Activated CD4-positive, alpha-beta memory T cell treated with anti-CD3 and anti-CD28 coated beads for 36 hours (primary cell): ENCODE data around the gene SCNN1B. TPM values are rescaled to one million over a fixed set of nuclear protein-coding genes. Genes with fewer than 3 reads are reported as not detected.
"Not testable (repeated sequence)": the region's sequence is repeated elsewhere in the genome, so short reads cannot be mapped to it uniquely, and the experiment has no call there.

Source experiments
- CTCF ChIA-PET: fragments of 350-600 bp; sonication (Branson Sonifier 250); formaldehyde crosslinking; loops from one replicate; lab custom pipeline; 2021; ENCODE audit warnings: antibody characterized with exemption, inconsistent platforms; lab: Charles Lee
- POLR2A ChIA-PET: fragments of 350-600 bp; sonication (Branson Sonifier 250); formaldehyde crosslinking; loops from one replicate; lab custom pipeline; 2021; ENCODE audit warnings: antibody characterized with exemption; lab: Charles Lee
- DNase-seq: peaks from one replicate; pipeline ENCODE4 v3.0.0-alpha.2; 2020
- H3K27ac Mint-ChIP-seq: one replicate; pipeline ENCODE4 v1.8.0; 2021; ENCODE audit warnings: mixed read lengths
- H3K27me3 Mint-ChIP-seq: one replicate; pipeline ENCODE4 v1.8.0; 2021; ENCODE audit warnings: mixed read lengths
- H3K36me3 Mint-ChIP-seq: one replicate; pipeline ENCODE4 v1.8.0; 2021; ENCODE audit warnings: mixed read lengths
- H3K4me1 Mint-ChIP-seq: one replicate; pipeline ENCODE4 v1.8.0; 2021; ENCODE audit warnings: low read depth, mixed read lengths
- H3K4me3 Mint-ChIP-seq: one replicate; pipeline ENCODE4 v1.8.0; 2021; ENCODE audit warnings: mild to moderate bottlenecking, mixed read lengths
- H3K9me3 Mint-ChIP-seq: one replicate; pipeline ENCODE4 v1.8.0; 2021; ENCODE audit warnings: mixed read lengths
- intact Hi-C: fragments of 100-400 bp; cut with micrococcal nuclease; formaldehyde crosslinking; loops from one replicate; pipeline ENCODE4 v1.15.1; 2023
- total RNA-seq, 2 experiments: library from RNA; stranded (reverse); gene quantifications; one replicate each; pipeline ENCODE4 v1.2.3, GENCODE V29; 2021

Gene SCNN1B
- total RNA-seq, 2 experiments from 2014 or later = not detected

DNA sequence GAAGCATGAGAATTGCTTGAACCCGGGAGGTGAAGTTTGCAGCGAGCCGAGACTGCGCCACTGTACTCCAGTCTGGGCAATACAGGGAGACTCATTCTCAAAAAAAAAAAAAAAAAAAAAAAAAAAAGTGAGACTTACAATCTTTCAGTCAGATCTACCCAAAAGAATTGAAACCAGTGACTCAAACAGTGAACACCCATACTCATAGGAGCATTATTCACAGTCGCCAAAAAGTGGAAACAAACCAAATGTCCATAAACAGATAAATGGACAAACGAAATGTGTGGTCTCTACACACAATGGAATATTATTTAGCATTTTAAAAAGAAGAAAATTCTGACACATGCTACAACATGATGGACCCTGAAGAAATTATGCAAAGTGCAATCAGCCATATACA lies 9.1 kb upstream of the SCNN1B start:
- ChIA-PET CTCF (interaction anchor here (1.7 kb wide), 1 partner anchor 142 kb away, joined by 9 read pairs; no protein-coding TSS in a partner anchor), POLR2A (no interaction called here)
- peaks cover 18% of the 10 kb centered on the region for H3K27me3 Mint-ChIP-seq
- intact Hi-C loops = no loop called here
- no peak overlapping the region for H3K4me3 Mint-ChIP-seq
- H3K4me1 Mint-ChIP-seq = peaks cover 2% of the 10 kb centered on the region
- DNase-seq = no peak
- H3K27ac Mint-ChIP-seq = no peak overlapping the region
- no peaks in the 10 kb centered on the region for H3K36me3 Mint-ChIP-seq
- H3K9me3 Mint-ChIP-seq = no peaks in the 10 kb centered on the region

DNA sequence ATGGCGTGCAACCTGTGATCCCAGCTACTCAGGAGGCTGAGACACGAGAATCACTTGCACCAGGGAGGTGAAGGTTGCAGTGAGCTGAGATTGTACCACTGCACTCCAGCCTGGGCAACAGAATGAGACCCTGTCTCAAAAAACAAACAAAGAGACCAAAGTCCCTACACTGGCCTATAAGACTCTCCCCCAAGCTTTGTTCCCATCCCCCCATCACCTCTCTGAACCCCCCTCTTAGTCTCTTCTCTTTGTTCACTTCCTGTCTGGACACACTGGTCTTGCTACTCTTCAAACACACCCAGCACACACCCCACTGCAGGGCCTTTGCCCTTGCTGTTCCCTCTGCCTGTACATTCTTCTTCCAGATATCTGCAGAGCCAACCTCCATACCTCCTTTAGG lies 7.8 kb upstream of the SCNN1B start:
- ChIA-PET CTCF (interaction anchor here (0.6 to 1.7 kb wide), 2 partner anchors 117 to 141 kb away, joined by 5 to 9 read pairs; no protein-coding TSS in a partner anchor), POLR2A (no interaction called here)
- Mint-ChIP-seq H3K36me3 (no peaks in the 10 kb centered on the region), H3K4me3 (no peak overlapping the region), H3K4me1 (peaks cover 2% of the 10 kb centered on the region), H3K9me3 (no peaks in the 10 kb centered on the region), H3K27ac (no peak overlapping the region), H3K27me3 (peaks cover 23% of the 10 kb centered on the region)
- no peak for DNase-seq
- intact Hi-C loops = no loop called here

DNA sequence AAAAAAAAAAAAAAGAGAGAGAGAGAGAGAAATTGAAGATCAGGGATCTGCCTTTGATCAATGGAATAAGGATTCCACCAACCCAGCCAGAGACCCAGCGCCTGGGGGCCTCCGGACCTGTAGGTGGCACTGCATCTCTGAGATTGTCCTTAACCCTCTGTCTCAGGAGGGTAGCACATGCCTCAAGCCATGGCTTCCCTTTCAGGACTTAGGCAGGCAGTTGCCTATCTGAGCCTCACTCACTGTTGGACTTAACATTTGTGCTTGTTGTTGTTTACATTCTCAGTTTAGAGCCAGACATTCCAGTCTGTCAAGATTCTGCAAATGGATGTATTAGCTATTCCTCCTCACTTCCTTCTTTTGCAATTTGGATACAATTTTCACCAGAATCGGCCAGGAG lies 5.1 kb upstream of the SCNN1B start:
- CTCF ChIA-PET = interaction anchor here (1.0 kb wide), 1 partner anchor 137 kb away, joined by 3 read pairs; no protein-coding TSS in a partner anchor
- POLR2A ChIA-PET = no interaction called here
- intact Hi-C loops = no loop called here
- H3K9me3 Mint-ChIP-seq = no peaks in the 10 kb centered on the region
- no peak overlapping the region for H3K4me3 Mint-ChIP-seq
- H3K36me3 Mint-ChIP-seq = no peaks in the 10 kb centered on the region
- H3K27ac Mint-ChIP-seq = no peak overlapping the region
- DNase-seq = peak; percentile 35
- peaks cover 37% of the 10 kb centered on the region for H3K27me3 Mint-ChIP-seq
- H3K4me1 Mint-ChIP-seq = peaks cover 5% of the 10 kb centered on the region

GRCh38 chr16:23298290-23298915 lies 3.7 kb upstream of the SCNN1B start:
- Mint-ChIP-seq H3K27me3 (peaks cover 43% of the 10 kb centered on the region), H3K27ac (no peak overlapping the region), H3K4me1 (peaks cover 6% of the 10 kb centered on the region), H3K4me3 (no peak overlapping the region), H3K36me3 (no peaks in the 10 kb centered on the region), H3K9me3 (no peaks in the 10 kb centered on the region)
- DNase-seq = no peak
- intact Hi-C loops = no loop called here
- CTCF ChIA-PET = interaction anchor here (1.0 kb wide), 1 partner anchor 136 kb away, joined by 3 read pairs; no protein-coding TSS in a partner anchor
- POLR2A ChIA-PET = no interaction called here

GRCh38 chr16:23299815-23300214 lies 2.3 kb upstream of the SCNN1B start:
- DNase-seq, CTCF ChIA-PET, intact Hi-C loops, H3K9me3 Mint-ChIP-seq, H3K36me3 Mint-ChIP-seq, H3K4me3 Mint-ChIP-seq, H3K27ac Mint-ChIP-seq, H3K4me1 Mint-ChIP-seq, POLR2A ChIA-PET: not testable (repeated sequence)
- H3K27me3 Mint-ChIP-seq = peaks cover 45% of the 10 kb centered on the region

- Mint-ChIP-seq H3K27ac (no peak overlapping the region), H3K4me1 (peaks cover 6% of the 10 kb centered on the region), H3K36me3 (no peaks in the 10 kb centered on the region), H3K4me3 (no peak overlapping the region), H3K27me3 (peaks cover 36% of the 10 kb centered on the region), H3K9me3 (no peaks in the 10 kb centered on the region)
- ChIA-PET CTCF (no interaction called here), POLR2A (no interaction called here)
- intact Hi-C loops = no loop called here
- DNase-seq = no peak
These were observed 654 bp upstream of the SCNN1B start for GRCh38 chr16:23301251-23302044.

DNA sequence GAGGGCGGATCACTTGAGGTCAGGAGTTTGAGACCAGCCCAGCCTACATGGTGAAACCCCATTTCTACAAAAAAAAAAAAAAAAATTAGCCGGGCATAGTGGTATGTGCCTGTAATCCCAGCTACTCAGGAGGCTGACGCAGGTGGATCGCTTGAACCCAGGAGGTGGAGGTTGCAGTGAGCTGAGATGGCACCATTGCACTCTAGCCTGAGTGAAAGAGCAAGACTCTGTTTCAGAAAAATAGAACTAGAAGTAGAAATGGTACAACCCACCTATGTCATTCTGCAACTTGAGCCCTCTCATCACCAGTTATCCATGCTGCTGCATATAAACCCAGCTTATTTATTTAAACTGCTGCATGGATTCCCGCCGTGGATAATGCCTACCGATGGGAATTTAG lies 1.6 kb downstream of the SCNN1B start:
- H3K4me3 Mint-ChIP-seq = no peak overlapping the region
- DNase-seq = no peak
- peaks cover 35% of the 10 kb centered on the region for H3K27me3 Mint-ChIP-seq
- H3K36me3 Mint-ChIP-seq = no peaks in the 10 kb centered on the region
- H3K4me1 Mint-ChIP-seq = peaks cover 6% of the 10 kb centered on the region
- no peak overlapping the region for H3K27ac Mint-ChIP-seq
- intact Hi-C loops = no loop called here
- CTCF ChIA-PET = no interaction called here
- H3K9me3 Mint-ChIP-seq = no peaks in the 10 kb centered on the region
- POLR2A ChIA-PET = no interaction called here

DNA sequence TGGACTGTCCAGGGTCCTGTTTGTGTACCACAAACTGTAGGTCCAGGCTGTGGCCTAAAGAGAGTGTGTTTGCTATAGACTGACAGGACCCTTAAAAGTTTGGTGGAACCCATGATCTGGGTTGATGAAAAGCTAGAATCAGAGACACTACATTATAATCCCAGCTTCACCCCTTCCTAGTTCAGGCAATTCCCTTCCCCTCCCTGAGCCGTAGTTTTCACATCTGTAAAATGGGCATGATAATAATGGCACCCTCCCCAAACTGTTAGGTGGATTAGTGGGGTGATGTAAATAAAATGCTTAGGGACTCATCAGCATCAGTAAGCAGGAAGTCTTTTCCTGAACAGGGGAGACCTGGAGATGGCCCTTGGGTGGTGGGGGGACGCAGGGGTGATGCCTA lies 2.5 kb downstream of the SCNN1B start:
- Mint-ChIP-seq H3K4me1 (peaks cover 6% of the 10 kb centered on the region), H3K27me3 (peaks cover 34% of the 10 kb centered on the region), H3K27ac (no peak overlapping the region), H3K4me3 (no peak overlapping the region), H3K36me3 (no peaks in the 10 kb centered on the region), H3K9me3 (no peaks in the 10 kb centered on the region)
- POLR2A ChIA-PET = no interaction called here
- no peak for DNase-seq
- intact Hi-C loops = no loop called here
- CTCF ChIA-PET = no interaction called here

DNA sequence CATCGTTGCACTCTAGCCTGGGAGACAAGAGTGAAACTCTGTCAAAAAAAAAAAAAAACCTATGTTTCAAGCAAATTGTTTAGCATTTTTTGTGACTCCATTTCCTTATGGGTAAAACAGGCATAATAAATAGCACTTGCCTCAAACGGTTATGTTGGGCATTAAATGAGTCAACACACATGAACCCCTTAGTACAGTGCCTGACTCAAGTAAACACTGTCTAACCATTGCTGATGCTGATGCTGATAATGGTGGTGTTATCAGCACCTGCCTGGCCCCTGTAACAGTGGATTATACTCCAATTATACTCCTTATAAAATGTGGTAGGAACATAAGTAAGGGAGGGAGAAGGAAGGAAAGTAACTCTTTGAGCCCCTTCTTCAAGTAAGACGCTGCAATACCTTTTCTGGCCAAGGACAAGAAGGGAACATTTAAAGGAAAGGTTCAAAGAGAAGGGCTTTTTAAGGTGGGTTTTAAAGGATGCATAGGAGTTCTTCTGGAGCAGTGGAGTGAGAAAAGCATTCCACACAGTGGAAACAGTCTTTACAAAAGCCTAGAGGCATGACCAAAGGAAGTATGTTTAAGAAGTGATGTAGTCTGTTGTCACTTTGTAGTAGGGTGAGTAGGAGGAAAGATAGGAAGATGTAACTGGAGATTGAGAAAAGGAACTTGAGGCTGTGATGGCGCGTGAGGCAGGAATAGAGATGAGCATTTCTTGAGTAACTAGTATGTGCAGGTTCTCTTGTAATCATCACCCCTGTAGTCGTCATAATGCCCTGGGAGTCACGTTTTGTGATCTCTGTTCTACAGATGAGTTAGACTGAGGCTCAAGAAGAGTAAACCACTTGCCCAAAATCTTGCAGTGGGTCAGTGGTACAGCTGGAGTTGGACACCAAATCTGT lies 4.3 kb downstream of the SCNN1B start:
- Mint-ChIP-seq H3K4me1 (peaks cover 4% of the 10 kb centered on the region), H3K27ac (no peak overlapping the region), H3K9me3 (peaks cover 5% of the 10 kb centered on the region), H3K36me3 (no peaks in the 10 kb centered on the region), H3K4me3 (no peak overlapping the region), H3K27me3 (peaks cover 25% of the 10 kb centered on the region)
- intact Hi-C loops = no loop called here
- DNase-seq = no peak
- ChIA-PET CTCF (no interaction called here), POLR2A (no interaction called here)

DNA sequence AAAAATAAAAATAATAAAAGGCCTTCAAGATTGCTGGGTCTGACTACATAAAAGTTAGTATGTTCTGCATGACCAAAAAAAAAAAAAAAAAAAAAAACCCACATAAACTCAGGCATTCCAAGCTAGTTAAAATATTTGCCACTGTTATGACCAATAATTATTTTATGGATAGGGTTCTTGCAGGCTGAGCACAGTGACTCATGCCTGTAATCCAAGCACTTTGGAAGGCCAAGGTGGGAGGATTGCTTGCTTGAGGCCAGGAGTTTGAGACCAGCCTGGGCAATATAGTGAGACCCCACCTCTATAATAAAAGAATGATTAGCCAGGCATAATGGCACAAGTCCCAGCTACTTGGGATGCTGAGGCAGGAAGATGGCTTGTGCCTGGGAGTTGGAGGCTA lies 8.1 kb downstream of the SCNN1B start:
- Mint-ChIP-seq H3K27ac (no peak overlapping the region), H3K27me3 (peaks cover 4% of the 10 kb centered on the region), H3K4me3 (no peak overlapping the region), H3K36me3 (no peaks in the 10 kb centered on the region), H3K4me1 (no peaks in the 10 kb centered on the region), H3K9me3 (peaks cover 5% of the 10 kb centered on the region)
- intact Hi-C loops = no loop called here
- ChIA-PET CTCF (interaction anchor here (0.5 kb wide), 1 partner anchor 700 kb away, joined by 4 read pairs; no protein-coding TSS in a partner anchor), POLR2A (no interaction called here)
- no peak for DNase-seq

- H3K27ac Mint-ChIP-seq = no peak overlapping the region
- intact Hi-C loops = no loop called here
- ChIA-PET CTCF (interaction anchor here (0.5 kb wide), 1 partner anchor 700 kb away, joined by 4 read pairs; no protein-coding TSS in a partner anchor), POLR2A (no interaction called here)
- H3K9me3 Mint-ChIP-seq = peaks cover 5% of the 10 kb centered on the region
- H3K36me3 Mint-ChIP-seq = no peaks in the 10 kb centered on the region
- DNase-seq = no peak
- no peak overlapping the region for H3K4me3 Mint-ChIP-seq
- no peaks in the 10 kb centered on the region for H3K4me1 Mint-ChIP-seq
- peaks cover 4% of the 10 kb centered on the region for H3K27me3 Mint-ChIP-seq
These were observed 8.6 kb downstream of the SCNN1B start for GRCh38 chr16:23310744-23311143.

- no peak for DNase-seq
- POLR2A ChIA-PET = no interaction called here
- no peak overlapping the region for H3K27ac Mint-ChIP-seq
- no peaks in the 10 kb centered on the region for H3K4me1 Mint-ChIP-seq
- H3K9me3 Mint-ChIP-seq = no peaks in the 10 kb centered on the region
- no peak overlapping the region for H3K4me3 Mint-ChIP-seq
- CTCF ChIA-PET = no interaction called here
- H3K27me3 Mint-ChIP-seq = no peaks in the 10 kb centered on the region
- H3K36me3 Mint-ChIP-seq = no peaks in the 10 kb centered on the region
- intact Hi-C loops = no loop called here
These were observed 14.1 kb downstream of the SCNN1B start for GRCh38 chr16:23316232-23316631.
